Stimulated activated CD4-positive, alpha-beta T cell treated with anti-CD3 and anti-CD28 coated beads, Interleukin-4, amount 100 ng/mL, for 24 hours (primary cell): Measurements from ENCODE around the gene P2RY12.
"Not testable (repeated sequence)": the region's sequence is repeated elsewhere in the genome, so short reads cannot be mapped to it uniquely, and the experiment has no call there.

ENCODE experiments used
- DNase-seq: peaks from one replicate; pipeline ENCODE4 v3.0.0-alpha.2; 2020

P2RY12 gene

GRCh38 chr3:151392191-151392590 is 7.6 kb upstream of the P2RY12 start:
- not testable (repeated sequence) for DNase-seq

GRCh38 chr3:151391720-151392119 is 7.2 kb upstream of the P2RY12 start:
- DNase-seq: no peak

- no peak for DNase-seq
Measured at GRCh38 chr3:151387842-151388241, 3.3 kb upstream of the P2RY12 start.

GRCh38 chr3:151387432-151387831 is 2.9 kb upstream of the P2RY12 start:
- no peak for DNase-seq

DNA sequence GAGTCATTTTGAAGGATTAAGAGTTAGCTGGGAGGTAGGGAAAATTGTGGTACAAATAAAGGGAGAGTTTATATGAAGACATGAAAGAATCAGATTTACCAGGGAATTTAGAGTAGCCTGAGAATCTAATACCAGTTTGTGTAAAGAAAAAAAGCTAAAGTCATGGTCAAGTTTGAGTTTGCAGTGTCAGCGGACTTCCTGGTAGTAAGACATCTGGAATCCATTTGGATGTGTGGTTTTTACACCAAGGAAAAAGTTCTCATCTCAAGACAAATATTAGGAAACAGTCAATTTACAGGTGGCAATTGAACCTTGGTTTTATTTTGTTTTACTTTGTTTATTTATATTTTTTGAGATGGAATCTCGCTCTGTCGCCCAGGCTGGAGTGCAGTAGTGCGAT is 1.5 kb upstream of the P2RY12 start:
- no peak for DNase-seq

DNA sequence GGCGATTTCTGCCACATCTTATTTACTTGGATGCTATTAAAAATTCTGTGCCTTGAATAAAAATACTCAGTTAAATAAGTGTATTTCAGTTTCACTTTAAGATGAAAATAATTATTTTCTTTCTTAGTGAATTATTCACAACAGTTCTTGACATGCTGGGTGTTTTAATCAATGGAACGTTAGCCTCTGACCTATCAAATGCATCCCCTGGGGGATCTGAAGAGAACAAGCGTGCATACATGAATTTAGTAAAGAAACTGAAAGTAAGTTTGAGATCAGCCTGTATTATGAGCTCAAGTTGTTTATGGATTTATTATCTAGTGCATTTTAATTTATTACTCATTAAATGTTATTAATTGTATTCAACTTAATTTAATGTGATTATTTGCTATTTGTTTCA is 597 bp downstream of the P2RY12 start:
- DNase-seq: no peak

- DNase-seq: no peak
Measured at GRCh38 chr3:151383111-151383510, 1.4 kb downstream of the P2RY12 start.

- DNase-seq: no peak
Measured at GRCh38 chr3:151382671-151383070, 1.9 kb downstream of the P2RY12 start.

DNA sequence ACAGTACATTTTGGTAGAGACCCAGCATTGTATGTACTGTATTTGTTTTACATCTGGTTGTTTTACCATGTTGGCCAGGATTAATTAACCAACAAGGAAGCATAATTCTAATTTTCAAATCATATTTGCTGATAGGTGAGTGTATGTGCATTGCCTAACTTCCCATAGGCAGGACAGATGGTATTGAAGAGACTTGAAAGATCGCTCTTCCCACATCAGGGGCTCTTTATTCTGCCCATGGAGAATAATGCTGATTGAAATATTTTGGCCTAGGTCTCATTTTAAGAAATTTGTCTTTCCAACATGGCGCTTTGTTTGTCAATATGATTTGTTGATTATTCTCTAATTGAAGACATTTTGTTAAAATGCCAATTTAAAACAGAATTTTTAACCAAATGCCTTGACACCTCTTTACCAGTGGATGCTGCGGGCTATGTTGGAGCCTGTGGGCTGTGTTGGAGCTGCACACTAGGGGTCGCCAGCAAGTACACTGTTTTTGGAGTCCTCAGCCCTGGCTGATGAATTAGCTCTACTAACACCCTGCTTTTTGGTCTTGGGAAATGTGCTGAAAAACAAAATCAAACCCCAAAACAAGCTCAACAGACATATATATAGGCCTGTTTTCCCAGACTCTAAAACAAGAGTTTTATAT is 5.3 kb downstream of the P2RY12 start:
- DNase-seq: no peak

DNA sequence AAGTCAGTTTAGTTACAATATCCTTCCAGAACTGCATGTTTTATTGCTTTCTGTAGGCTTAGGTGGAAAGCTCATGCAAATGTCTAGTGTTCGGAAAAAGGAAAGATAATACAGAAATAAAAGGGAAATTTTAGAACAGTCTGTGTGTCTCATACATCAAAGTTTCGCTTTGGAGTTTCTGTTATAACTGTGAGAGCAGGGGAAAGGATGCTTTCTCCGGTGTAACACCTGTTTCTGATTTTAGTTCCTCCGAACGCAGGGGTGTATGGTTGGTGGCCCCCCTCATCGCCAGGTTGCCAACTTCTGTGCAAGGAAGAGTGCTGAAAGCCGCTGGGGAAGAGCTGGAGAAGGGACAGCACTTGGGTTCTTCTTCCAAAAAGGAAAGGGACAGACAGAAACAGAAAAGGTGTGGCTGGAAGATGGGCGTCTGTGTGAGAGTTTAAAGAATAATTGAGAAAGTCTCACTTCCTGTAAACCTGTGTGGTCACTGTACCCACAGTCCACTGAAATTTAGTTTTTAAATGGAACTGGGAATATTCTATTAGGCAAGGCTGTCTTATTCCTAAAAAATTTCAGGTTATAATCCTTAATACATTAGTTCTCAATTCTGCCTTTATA is 6.7 kb downstream of the P2RY12 start:
- DNase-seq: no peak

- no peak for DNase-seq
Measured at GRCh38 chr3:151372063-151372820, 12.3 kb downstream of the P2RY12 start.

DNA sequence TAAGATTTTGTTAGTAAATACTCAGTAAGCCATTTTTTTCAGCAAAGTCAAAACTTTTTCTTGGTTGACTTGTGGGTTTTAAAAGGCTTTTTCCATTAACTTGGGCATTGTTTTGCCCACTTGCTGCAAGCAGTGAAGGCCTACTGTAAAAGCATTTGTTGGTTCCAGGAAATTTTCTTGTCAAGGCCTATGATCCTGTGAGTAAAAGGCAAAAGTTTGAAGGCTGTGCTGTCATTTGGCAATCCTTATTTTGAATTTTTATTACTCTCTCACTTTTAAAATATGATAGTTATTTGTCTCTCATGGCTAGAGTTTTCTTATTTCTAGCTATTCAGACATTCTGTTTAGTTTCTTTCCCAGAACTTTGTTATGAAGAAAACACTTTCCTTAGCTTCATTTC is 13.0 kb downstream of the P2RY12 start:
- DNase-seq: no peak

DNA sequence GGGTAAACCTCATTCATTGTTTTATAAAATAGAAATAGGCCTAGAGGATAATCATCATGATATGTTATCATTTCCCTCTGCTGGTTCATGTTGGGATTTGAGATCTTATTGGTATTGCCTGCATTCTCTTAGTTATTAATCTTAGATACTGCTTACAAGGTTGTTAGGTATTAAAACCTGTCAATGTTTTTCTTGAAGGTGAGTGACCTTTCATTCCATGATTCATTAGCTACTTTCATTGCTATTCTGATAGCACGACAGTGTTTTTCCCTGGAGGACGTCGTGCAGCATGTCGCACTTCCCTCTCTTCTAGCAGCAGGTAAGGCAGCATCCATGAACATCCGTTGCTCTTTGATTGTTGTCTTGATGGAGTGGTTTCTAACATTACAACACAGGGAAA is 17.1 kb downstream of the P2RY12 start:
- no peak for DNase-seq

DNA sequence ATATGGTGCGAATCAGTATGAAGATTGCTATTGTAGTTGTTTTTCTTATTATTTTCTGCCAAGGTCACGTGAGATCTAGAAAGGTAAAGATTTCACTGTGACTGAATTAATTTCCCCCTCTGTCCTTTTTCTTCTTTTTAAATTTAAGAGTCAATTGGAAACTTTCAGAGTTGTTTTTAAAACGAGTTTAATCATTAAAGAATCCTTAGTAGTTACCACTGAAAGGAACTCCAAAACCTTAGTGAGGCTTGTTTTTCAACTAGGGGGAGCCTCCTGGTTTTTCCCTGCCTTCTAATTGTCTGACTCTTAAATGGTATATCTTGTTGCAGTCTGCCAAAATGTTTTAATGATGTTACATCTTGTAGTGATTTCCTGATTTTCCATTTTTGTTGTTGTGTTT is 17.6 kb downstream of the P2RY12 start:
- DNase-seq: no peak

DNA sequence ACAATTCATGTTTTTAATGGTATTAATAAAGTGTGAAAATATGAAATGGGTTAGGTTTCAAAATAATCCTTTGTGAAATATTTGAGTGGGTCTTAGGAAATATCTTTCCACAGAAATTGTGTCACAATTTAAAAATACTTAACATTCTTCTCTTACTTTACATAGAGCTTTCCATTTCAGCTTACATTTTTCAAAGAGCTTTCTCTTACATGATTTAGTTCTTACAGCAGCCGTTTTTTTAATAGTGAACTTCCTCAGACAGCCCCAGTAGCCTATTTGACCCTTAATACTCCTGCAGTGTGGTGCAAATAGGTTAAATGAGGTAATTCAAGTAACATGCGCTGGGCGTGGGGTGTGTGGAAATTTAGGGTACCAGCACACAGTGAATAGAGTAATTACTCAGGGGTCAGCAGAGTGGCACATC is 21.8 kb downstream of the P2RY12 start:
- no peak for DNase-seq

DNA sequence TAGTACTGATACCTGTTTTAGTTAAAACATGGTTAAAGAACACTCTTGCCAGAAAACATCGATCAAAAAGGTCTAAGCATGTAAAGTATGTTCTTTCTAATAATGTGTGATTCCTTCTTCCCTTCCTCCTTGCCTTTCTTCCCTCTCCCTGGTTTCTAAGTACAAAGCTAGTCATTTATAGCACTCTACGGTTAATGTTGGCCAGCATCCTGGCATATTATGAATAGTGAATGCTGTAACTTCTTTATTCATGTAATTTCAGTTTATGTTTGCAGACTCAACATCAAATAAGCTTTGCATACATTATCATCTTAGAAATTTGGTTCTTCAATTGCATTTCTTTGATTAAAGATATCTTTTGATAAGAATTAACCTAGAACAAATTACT is 27.1 kb downstream of the P2RY12 start:
- no peak for DNase-seq

- no peak for DNase-seq
Measured at GRCh38 chr3:151356794-151357462, 27.6 kb downstream of the P2RY12 start.

GRCh38 chr3:151351648-151352047 is 32.9 kb downstream of the P2RY12 start:
- no peak for DNase-seq

DNA sequence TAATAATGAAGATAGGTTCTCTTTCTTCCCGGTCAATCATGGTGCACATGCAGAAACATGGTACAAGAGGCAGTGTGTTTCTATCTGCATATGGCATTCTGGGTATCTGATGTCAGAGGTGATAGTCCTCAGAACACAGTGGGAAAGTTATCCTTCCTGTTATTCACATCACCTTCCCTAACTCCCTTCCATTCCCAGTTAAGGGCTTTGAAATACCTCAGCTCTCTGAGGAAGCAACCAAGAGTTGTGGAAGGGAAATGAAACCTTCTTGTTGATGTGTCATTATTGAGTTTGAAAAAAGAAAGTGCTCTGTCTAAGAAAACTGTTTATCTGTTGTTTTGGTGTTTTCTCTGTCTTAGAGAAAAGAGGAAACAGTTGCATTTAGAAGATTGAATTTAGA is 33.3 kb downstream of the P2RY12 start:
- DNase-seq: no peak

- no peak for DNase-seq
Measured at GRCh38 chr3:151350656-151351055, 33.9 kb downstream of the P2RY12 start.

GRCh38 chr3:151347432-151347831 is 37.1 kb downstream of the P2RY12 start:
- no peak for DNase-seq

GRCh38 chr3:151346292-151346691 is 38.3 kb downstream of the P2RY12 start:
- DNase-seq: no peak

DNA sequence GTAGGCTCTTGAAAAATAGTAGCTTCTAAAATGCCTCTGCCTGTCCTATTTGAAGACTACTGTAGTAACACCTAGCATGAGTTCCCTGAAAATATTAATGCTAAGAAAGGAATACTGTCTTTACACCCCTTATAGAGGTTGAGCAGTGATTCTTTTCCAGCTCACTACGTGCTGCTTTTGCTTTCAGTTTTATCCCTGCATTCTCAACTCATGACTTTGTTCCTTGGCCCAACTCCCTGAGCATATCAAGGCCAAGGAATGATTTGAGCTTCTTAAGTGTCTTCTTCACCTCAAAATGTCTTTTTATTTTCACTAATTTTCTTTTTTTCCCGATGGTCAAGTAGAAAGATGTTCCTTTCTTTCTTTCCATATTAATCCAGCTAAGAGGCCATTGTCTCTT is 38.7 kb downstream of the P2RY12 start:
- DNase-seq: no peak

- no peak for DNase-seq
Measured at GRCh38 chr3:151331696-151332095, 52.9 kb downstream of the P2RY12 start.
